ENCODE data around the gene ZRANB3.

DNA sequence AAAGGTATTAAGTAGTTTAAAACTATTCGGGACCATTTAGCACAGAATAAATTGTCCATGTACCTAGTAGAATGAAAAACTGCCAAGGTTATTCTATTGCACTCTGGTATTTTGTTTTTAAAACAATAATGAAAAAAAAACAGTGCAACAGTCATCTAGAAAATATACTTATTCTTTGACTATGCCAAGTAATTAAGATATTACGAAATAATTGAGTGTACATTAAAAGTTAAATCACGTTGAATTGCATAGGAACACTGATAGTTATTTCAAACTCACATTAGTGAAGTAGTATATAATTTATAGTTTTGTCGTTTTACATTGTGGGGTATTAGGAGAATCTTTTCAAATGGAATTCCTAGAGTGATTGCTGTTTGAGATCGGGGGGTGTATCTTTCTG is 20.3 kb upstream of the ZRANB3 start:
- TF ChIP-seq, protein P1, sequence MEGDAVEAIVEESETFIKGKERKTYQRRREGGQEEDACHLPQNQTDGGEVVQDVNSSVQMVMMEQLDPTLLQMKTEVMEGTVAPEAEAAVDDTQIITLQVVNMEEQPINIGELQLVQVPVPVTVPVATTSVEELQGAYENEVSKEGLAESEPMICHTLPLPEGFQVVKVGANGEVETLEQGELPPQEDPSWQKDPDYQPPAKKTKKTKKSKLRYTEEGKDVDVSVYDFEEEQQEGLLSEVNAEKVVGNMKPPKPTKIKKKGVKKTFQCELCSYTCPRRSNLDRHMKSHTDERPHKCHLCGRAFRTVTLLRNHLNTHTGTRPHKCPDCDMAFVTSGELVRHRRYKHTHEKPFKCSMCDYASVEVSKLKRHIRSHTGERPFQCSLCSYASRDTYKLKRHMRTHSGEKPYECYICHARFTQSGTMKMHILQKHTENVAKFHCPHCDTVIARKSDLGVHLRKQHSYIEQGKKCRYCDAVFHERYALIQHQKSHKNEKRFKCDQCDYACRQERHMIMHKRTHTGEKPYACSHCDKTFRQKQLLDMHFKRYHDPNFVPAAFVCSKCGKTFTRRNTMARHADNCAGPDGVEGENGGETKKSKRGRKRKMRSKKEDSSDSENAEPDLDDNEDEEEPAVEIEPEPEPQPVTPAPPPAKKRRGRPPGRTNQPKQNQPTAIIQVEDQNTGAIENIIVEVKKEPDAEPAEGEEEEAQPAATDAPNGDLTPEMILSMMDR (IDR thresholded peaks at IDR 0.05; ENCODE audit: low read depth, low read length): no peak
- no peak for TF ChIP-seq EZH2phosphoT487 (IDR thresholded peaks at IDR 0.05; ENCODE audit: low read depth)

Data from OCI-LY3 (cell line).